Fibroblast of pulmonary artery (primary cell): Measurements from ENCODE around the gene APH1B.

Source experiments
- DNase-seq: peaks from one replicate; pipeline ENCODE4 v3.0.0-alpha.2; 2010; ENCODE audit warnings: low read depth
- H3K4me3 ChIP-seq: replicated peaks from 2 replicates; pipeline ENCODE4 v1.5.1; 2011; ENCODE audit warnings: low read depth, mild to moderate bottlenecking, control low read depth, low read length, moderate library complexity
- CTCF ChIP-seq: IDR thresholded peaks from 2 replicates; pipeline ENCODE4 v1.5.1; 2011; ENCODE audit warnings: mild to moderate bottlenecking, control low read depth, low read length, inconsistent platforms; ENCODE audit errors: missing control alignments

APH1B gene

GRCh38 chr15:63250312-63250965, 27.0 kb upstream of the APH1B start:
- DNase-seq: peak; percentile 83
- TF ChIP-seq CTCF: no peak
- H3K4me3 ChIP-seq: no peak overlapping the region

GRCh38 chr15:63251701-63252100, 25.7 kb upstream of the APH1B start:
- TF ChIP-seq CTCF: no peak
- no peak for DNase-seq
- H3K4me3 ChIP-seq: no peak overlapping the region

GRCh38 chr15:63252292-63252691, 25.1 kb upstream of the APH1B start:
- no peak overlapping the region for H3K4me3 ChIP-seq
- TF ChIP-seq CTCF: no peak
- DNase-seq: no peak

GRCh38 chr15:63254991-63255390, 22.4 kb upstream of the APH1B start:
- no peak overlapping the region for H3K4me3 ChIP-seq
- TF ChIP-seq CTCF: no peak
- DNase-seq: no peak

GRCh38 chr15:63255489-63255990, 21.9 kb upstream of the APH1B start:
- DNase-seq: no peak
- no peak overlapping the region for H3K4me3 ChIP-seq
- no peak for TF ChIP-seq CTCF

- H3K4me3 ChIP-seq: no peak overlapping the region
- no peak for TF ChIP-seq CTCF
- peak; percentile 78 for DNase-seq
Observed at GRCh38 chr15:63256433-63257274, 20.8 kb upstream of the APH1B start.
